BJ (cell line): ENCODE results near the gene ALDH16A1. TPM values are rescaled to one million over a fixed set of nuclear protein-coding genes. Genes with fewer than 3 reads are reported as not detected.
A peak's percentile ranks its signal among the peaks of the same experiment; 100 is the strongest.

Experiments
- CTCF ChIA-PET: fragments of 350-600 bp; formaldehyde crosslinking; extraction: SDS; loops from one replicate; lab custom pipeline; 2021; ENCODE audit warnings: antibody characterized with exemption, inconsistent platforms; lab: Yijun Ruan, JAX
- POLR2A ChIA-PET: fragments of 300-600 bp; sonication (Branson Sonifier 250); formaldehyde crosslinking; extraction: SDS; loops from one replicate; lab custom pipeline; 2021; ENCODE audit warnings: antibody characterized with exemption; lab: Charles Lee
- DNase-seq: peaks from one replicate; pipeline ENCODE4 v3.0.0-alpha.2; 2011; ENCODE audit warnings: low read depth
- H3K27me3 ChIP-seq: 2 replicates; pipeline ENCODE4 v1.6.0; 2011; ENCODE audit warnings: low read length; ENCODE audit not compliant: control insufficient read depth, insufficient read depth
- H3K36me3 ChIP-seq: 2 replicates; pipeline ENCODE4 v1.5.1; 2011; ENCODE audit warnings: low read length; ENCODE audit not compliant: control insufficient read depth, insufficient read depth
- H3K4me3 ChIP-seq: 2 replicates; pipeline ENCODE4 v1.5.1; 2011; ENCODE audit warnings: low read depth, mild to moderate bottlenecking, control low read depth, low read length
- CTCF ChIP-seq: IDR thresholded peaks from 2 replicates; pipeline ENCODE4 v1.5.1; 2011; ENCODE audit warnings: low read depth, mild to moderate bottlenecking, control low read depth, inconsistent platforms, low read length, moderate library complexity; ENCODE audit not compliant: insufficient read depth
- polyA plus RNA-seq: library from polyadenylated mRNA; depleted of rRNA; stranded (reverse); fragments of >200 nt; gene quantifications from 2 replicates; pipeline ENCODE4 v1.2.3, GENCODE V29; 2011

The ALDH16A1 gene
- polyA plus RNA-seq, 1 experiment, result 15.0 TPM

DNA sequence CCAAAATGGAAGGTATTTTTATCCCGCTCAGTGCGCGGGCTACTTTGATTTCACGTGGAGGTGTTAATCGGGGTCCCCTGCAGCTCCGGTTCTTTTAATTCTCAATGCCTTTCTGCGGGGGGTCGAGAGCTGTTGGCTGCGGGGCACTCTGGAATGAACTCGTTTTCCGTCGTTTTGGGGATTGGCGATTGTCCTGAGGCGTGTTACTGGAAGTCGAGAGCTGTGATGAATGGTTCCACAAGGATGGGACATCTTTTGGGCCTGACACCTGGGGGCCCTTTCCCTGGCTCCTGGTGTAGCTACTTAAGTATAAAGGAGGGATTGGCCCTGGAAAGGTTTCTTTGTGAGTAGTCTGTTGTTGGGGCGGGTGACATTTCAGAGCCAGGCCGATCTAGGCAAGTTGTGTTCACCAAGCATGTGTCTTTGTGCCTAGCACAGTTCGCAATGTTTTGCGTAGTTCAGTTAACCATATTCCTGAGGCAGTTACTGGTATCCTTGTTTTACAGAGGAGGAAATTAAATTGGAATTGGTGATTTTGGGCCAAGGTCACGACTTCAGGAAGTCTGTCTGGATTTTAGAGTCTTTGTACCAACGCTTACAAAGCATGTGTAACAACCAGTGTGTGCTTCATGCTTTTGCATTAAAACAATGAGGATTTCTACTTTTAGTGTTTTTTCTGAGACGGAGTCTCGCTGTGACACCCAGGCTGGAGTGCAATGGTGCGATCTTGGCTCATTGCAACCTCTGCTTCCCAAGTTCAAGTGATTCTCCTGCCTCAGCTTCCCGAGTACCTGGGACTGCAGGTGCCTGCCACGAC, 35.2 kb downstream of the ALDH16A1 start:
- CTCF ChIA-PET, result interaction anchor here (0.5 to 1.2 kb wide), 3 partner anchors 23 to 262 kb away, joined by 3 to 4 read pairs (median 3); no protein-coding TSS in a partner anchor
- peaks cover 35% of the 10 kb centered on the region for H3K36me3 ChIP-seq
- no peak for DNase-seq

DNA sequence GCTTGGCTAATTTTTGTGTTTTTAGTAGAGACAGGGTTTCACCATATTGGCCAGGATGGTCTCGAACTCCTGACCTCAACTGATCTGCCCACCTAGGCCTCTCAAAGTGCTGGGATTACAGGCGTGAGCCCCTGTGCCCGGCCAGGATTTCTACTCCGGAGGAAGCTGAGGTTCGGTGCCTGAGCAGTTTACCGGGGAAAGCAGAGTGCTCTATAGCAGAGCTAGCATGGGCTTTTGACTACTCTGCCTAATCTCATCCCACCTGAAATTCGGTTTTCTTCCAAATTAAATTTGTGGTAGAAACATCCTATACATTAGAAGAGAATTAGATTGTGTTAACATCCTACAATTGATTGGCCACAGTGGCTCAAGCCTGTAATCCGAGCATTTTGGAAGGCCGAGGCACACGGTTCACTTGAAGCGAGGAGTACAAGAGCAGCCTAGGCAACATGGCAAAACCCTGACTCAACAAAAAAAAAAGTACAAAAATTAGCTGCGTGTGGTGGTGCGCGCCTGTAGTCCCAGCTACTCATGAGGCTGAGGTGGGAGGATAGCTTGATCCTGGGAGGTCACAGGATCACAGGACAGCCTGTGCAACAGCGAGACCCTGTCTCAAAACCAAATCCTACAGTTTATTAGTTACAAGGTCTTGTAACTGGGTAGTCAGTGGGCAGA, 36.0 kb downstream of the ALDH16A1 start:
- Histone ChIP-seq H3K4me3 (peak overlapping the region; percentile 97), H3K36me3 (peaks cover 35% of the 10 kb centered on the region), H3K27me3 (no peaks in the 10 kb centered on the region)
- DNase-seq, result no peak
- ChIA-PET POLR2A (no interaction called here), CTCF (interaction anchor here (0.5 to 1.2 kb wide), 4 partner anchors 24 to 192 kb away, joined by 3 to 4 read pairs (median 3); no protein-coding TSS in a partner anchor)
- TF ChIP-seq CTCF, result no peak

More for the DNA sequence above, 35.2 kb downstream of the ALDH16A1 start:
- no peaks in the 10 kb centered on the region for H3K27me3 ChIP-seq
- H3K4me3 ChIP-seq, result peak overlapping the region; percentile 97
- no peak for TF ChIP-seq CTCF
- POLR2A ChIA-PET, result interaction anchor here (1.1 kb wide), 1 partner anchor 154 kb away, joined by 5 read pairs; the partner anchor contains the start of gene SCAF1

DNA sequence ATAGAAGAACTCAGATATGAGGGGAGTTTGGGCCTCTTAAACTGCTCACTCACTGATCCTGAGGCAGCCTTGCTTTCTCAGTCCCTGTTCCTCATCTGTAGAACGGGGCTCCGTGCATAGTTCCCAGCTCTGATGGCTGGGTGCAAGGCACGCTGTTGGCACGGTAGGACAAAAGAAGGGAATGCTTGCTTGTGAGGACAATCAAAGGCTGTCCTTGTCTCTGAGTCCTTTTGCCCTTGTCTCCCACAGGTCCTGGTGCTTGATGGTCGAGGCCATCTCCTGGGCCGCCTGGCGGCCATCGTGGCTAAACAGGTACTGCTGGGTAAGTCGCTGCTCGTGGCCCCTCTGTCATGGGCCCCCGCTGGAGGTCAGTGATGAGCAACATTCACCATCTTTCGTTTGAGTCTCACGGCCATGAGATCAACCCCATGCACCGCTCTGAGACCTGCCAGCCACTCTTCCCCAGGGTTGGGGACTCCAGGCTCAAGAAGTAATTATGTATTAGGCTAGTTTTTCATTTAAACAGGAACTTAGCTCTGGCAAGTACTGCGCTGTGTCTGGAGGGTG, 36.7 kb downstream of the ALDH16A1 start:
- POLR2A ChIA-PET, result no interaction called here
- CTCF ChIA-PET, result interaction anchor here (0.7 to 1.2 kb wide), 3 partner anchors 81 to 192 kb away, joined by 3 to 4 read pairs (median 3); no protein-coding TSS in a partner anchor
- peak overlapping the region; percentile 97 for H3K4me3 ChIP-seq

DNA sequence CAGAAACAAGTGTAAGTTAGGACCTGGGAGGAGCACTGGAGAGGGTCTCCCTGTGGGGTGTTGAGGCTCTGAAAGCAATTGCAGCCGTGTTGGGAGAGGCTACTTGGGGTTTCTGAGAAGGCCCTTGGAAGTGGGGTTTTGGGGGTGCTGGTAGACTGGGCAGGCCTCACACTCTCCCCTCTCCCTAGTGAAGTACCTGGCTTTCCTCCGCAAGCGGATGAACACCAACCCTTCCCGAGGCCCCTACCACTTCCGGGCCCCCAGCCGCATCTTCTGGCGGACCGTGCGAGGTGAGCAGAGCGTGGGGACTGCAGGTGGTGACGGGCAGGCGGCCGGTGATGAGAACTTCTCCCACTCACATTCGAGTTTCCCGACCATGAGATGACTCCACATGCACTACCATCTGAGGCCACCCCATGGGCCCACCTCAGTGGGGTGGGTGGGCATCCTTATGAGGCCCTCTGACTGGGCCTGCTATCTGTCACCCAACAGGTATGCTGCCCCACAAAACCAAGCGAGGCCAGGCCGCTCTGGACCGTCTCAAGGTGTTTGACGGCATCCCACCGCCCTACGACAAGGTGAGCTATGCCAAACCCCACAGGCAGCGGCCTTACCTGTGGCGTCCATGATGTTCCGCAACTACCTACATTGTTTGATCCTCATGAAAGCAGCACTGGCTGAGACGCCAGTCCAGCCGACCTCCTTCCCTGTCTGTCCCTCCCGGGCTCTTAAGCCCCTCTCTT, 37.4 kb downstream of the ALDH16A1 start:
- Histone ChIP-seq H3K4me3 (no peak overlapping the region), H3K36me3 (peaks cover 35% of the 10 kb centered on the region), H3K27me3 (no peaks in the 10 kb centered on the region)
- ChIA-PET CTCF (interaction anchor here (1.0 kb wide), 1 partner anchor 17 kb away, joined by 3 read pairs; no protein-coding TSS in a partner anchor), POLR2A (no interaction called here)
- no peak for DNase-seq
- TF ChIP-seq CTCF, result no peak

More for the DNA sequence above, 36.7 kb downstream of the ALDH16A1 start:
- Histone ChIP-seq H3K36me3 (peaks cover 35% of the 10 kb centered on the region), H3K27me3 (no peaks in the 10 kb centered on the region)
- no peak for DNase-seq
- no peak for TF ChIP-seq CTCF
